RWPE1 (cell line): Measurements from ENCODE around the gene UBAP2L.

Experiments
- CTCF ChIA-PET: fragments of 350-600 bp; sonication (Branson Sonifier 250); formaldehyde crosslinking; extraction: SDS; loops from one replicate; lab custom pipeline; 2021; lab: Yijun Ruan, JAX
- POLR2A ChIA-PET: fragments of 400-600 bp; formaldehyde crosslinking; extraction: SDS; loops from one replicate; lab custom pipeline; 2020; ENCODE audit warnings: antibody characterized with exemption; ENCODE audit not compliant: low non-redundant PET; lab: Yijun Ruan, JAX
- DNase-seq: peaks from one replicate; pipeline ENCODE4 v3.0.0; 2012; ENCODE audit warnings: low spot score
- H3K27ac ChIP-seq: fragments of 450-650 bp; 2 replicates; pipeline ENCODE4 v1.5.1; 2017
- TF ChIP-seq, protein P1 (sequence below): fragments of 450-650 bp; conservative IDR thresholded peaks from 2 replicates; pipeline ENCODE4 v1.5.1; 2017; ENCODE audit warnings: low read depth, mild to moderate bottlenecking

Gene UBAP2L

DNA sequence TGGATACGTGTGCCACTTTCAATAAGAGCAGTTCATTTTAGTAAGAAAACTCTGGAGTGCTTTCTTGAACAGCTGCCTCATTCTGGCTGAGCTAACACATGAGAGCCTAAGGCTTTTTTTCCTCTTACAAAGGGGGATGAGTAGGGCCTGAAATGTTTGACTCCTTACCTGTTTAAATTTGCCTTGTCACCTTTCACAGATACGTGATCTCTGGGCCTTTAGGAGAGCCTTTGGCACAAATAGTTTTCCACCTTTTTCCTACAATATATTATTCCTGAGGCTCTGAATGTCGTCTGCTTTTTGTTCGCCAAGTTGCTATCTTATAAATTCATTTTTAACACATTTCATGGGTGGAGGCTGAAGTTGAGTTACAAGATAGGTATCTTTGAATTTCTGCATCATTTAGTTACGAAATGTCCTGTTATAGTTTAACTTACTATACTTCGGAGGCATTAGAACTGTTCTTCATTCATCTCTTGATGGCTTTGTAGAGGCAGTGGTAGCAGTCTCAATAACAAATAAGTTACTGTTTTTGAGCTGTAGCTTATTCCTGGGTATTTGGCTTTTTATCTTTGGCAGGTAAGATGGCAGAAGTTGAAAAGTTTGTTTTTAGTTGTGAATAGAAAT, 17.2 kb downstream of the UBAP2L start:
- no peak for DNase-seq
- H3K27ac ChIP-seq: no peak overlapping the region
- ChIA-PET POLR2A (no interaction called here), CTCF (no interaction called here)
- TF ChIP-seq, protein P1, sequence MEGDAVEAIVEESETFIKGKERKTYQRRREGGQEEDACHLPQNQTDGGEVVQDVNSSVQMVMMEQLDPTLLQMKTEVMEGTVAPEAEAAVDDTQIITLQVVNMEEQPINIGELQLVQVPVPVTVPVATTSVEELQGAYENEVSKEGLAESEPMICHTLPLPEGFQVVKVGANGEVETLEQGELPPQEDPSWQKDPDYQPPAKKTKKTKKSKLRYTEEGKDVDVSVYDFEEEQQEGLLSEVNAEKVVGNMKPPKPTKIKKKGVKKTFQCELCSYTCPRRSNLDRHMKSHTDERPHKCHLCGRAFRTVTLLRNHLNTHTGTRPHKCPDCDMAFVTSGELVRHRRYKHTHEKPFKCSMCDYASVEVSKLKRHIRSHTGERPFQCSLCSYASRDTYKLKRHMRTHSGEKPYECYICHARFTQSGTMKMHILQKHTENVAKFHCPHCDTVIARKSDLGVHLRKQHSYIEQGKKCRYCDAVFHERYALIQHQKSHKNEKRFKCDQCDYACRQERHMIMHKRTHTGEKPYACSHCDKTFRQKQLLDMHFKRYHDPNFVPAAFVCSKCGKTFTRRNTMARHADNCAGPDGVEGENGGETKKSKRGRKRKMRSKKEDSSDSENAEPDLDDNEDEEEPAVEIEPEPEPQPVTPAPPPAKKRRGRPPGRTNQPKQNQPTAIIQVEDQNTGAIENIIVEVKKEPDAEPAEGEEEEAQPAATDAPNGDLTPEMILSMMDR: no peak

DNA sequence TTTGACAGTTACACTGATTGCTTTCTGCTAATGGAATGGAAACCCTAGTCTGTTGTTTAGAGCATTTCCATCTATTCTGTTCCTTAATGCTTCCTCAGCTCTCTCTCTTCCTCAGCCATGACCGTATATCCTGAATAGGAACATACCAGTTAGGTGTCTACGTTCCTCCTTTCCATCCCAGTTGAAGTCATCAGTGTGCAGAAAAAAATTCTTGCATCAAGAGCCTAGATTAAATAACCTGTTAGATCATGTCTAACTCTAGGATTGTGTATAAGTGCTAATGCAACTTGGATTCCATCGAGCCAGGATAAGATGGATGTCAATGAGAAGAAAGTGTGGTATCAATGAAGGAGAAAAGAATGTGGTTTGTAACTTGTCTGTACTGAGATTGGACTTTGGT, 18.7 kb downstream of the UBAP2L start:
- H3K27ac ChIP-seq: no peak overlapping the region
- no peak for DNase-seq
- TF ChIP-seq, protein P1: no peak
- POLR2A ChIA-PET: no interaction called here
- CTCF ChIA-PET: interaction anchor here (0.6 kb wide), 1 partner anchor 32 kb away, joined by 3 read pairs; no protein-coding TSS in a partner anchor

DNA sequence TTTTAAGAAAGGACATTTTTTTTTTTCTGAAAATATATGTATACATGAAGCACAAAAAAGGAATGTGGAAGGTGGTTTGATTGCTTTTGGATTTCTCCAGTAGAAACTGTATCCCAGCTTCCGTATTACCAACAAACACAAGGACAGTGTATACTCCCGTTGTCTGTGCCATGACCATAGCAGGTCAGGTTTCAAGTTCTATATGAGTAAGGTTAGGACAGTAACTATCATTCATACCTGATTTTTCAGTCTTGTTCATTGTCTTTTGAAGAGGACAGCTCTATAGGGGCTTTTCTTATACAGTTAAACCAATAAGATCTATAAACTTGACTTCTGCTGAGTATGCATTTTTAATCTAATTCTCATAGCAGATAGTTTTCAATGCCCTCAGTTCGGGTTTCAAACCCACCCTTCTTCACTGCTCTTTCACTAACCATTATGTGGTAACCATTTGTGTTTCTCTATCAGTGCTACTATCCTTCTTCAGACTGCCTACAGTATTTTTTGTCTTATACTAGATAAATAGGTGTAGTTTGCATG, 19.6 kb downstream of the UBAP2L start:
- TF ChIP-seq, protein P1: no peak
- H3K27ac ChIP-seq: no peak overlapping the region
- no peak for DNase-seq
- ChIA-PET CTCF (no interaction called here), POLR2A (no interaction called here)

DNA sequence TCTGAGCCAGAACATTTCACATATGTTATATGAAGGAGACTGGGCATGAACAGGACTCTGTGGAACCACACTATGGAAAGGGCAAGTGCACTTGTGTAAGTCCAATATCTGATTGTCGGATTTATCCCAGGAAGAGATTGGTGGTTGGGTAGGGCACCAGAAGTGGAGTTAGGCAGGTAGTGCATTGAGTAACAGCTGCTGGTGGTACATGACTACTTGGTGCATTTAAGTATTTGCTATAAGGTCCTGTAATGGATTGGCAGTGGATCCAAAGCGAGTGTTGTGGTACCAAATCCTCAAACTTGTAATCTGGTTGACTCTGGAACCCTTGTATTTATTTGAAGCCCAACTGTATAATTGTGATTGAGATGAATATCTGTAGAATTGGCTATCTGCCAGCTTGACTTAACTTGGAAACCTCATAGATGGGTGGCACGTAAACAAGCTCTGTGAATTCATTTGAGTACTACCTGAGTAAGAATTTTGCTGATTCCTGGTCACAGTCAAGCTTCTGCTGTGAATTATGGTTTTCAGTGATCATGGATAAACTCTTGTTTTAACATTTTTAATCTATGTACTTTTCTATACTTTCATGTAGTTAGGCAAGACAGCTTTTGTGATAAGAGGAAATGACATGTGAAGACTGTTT, 21.1 kb downstream of the UBAP2L start:
- ChIA-PET POLR2A (no interaction called here), CTCF (interaction anchor here (1.0 kb wide), 1 partner anchor 8 kb away, joined by 4 read pairs; no protein-coding TSS in a partner anchor)
- DNase-seq: no peak
- TF ChIP-seq, protein P1: no peak
- H3K27ac ChIP-seq: no peak overlapping the region

DNA sequence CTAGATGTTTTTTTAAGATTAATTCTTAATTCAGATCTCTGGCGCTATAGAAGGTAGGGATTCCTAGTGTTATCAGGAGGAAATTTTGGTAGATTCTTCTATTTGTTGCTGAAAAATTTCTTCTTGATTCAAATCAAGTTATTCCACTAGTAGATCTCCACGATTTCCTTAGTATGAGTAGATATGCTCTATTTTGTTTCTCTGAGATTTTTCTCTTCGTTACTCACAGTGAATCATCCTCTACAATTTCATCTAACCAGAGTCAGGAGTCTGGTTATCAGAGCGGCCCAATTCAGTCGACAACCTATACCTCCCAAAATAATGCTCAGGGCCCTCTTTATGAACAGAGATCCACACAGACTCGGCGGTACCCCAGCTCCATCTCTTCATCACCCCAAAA, 32.9 kb downstream of the UBAP2L start:
- H3K27ac ChIP-seq: no peak overlapping the region
- TF ChIP-seq, protein P1: no peak
- CTCF ChIA-PET: interaction anchor here (0.6 kb wide), 1 partner anchor 537 kb away, joined by 3 read pairs; no protein-coding TSS in a partner anchor
- DNase-seq: no peak
- POLR2A ChIA-PET: no interaction called here

DNA sequence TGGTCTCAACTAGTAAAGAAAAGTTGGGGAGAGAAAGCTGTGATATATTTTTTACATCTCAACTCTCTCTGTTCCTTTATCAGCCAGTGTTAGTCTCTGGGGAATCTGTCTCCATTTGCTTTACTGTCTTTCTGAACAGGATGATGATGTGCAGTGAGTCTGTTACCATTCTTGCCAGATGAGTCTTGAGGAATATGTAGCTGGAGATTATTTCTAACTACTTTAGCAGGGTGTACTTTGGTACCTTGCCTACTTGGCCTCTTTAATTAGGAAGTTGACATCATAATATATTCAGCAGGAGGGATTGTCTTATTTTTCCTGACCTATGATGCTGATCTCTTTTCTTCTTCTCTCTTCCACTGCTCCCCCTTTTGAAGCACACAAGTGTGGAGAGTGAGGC, 35.9 kb downstream of the UBAP2L start:
- CTCF ChIA-PET: no interaction called here
- H3K27ac ChIP-seq: no peak overlapping the region
- POLR2A ChIA-PET: no interaction called here
- no peak for DNase-seq
- TF ChIP-seq, protein P1: no peak
